ENCODE data around the gene ZFC3H1.

GRCh38 chr12:71605039-71605438 is 58.6 kb downstream of the ZFC3H1 start:
- TF ChIP-seq, protein P1, sequence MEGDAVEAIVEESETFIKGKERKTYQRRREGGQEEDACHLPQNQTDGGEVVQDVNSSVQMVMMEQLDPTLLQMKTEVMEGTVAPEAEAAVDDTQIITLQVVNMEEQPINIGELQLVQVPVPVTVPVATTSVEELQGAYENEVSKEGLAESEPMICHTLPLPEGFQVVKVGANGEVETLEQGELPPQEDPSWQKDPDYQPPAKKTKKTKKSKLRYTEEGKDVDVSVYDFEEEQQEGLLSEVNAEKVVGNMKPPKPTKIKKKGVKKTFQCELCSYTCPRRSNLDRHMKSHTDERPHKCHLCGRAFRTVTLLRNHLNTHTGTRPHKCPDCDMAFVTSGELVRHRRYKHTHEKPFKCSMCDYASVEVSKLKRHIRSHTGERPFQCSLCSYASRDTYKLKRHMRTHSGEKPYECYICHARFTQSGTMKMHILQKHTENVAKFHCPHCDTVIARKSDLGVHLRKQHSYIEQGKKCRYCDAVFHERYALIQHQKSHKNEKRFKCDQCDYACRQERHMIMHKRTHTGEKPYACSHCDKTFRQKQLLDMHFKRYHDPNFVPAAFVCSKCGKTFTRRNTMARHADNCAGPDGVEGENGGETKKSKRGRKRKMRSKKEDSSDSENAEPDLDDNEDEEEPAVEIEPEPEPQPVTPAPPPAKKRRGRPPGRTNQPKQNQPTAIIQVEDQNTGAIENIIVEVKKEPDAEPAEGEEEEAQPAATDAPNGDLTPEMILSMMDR (conservative IDR thresholded peaks at IDR 0.05; ENCODE audit: low read depth, low read length), result no peak
- no peak for TF ChIP-seq EZH2 (IDR thresholded peaks at IDR 0.05; ENCODE audit: borderline replicate concordance, low read depth, low read length, poor library complexity, severe bottlenecking)
